ENCODE measurements around the gene RAB13. TPM values are rescaled to one million over a fixed set of nuclear protein-coding genes. Genes with fewer than 3 reads are reported as not detected.
A peak's percentile ranks its signal among the peaks of the same experiment; 100 is the strongest.
"Not testable (repeated sequence)": the region's sequence is repeated elsewhere in the genome, so short reads cannot be mapped to it uniquely, and the experiment has no call there.

RAB13 gene
- 15.5 and 22.0 TPM in 2 replicates for total RNA-seq
- polyA plus RNA-seq (2012): 151 TPM

DNA sequence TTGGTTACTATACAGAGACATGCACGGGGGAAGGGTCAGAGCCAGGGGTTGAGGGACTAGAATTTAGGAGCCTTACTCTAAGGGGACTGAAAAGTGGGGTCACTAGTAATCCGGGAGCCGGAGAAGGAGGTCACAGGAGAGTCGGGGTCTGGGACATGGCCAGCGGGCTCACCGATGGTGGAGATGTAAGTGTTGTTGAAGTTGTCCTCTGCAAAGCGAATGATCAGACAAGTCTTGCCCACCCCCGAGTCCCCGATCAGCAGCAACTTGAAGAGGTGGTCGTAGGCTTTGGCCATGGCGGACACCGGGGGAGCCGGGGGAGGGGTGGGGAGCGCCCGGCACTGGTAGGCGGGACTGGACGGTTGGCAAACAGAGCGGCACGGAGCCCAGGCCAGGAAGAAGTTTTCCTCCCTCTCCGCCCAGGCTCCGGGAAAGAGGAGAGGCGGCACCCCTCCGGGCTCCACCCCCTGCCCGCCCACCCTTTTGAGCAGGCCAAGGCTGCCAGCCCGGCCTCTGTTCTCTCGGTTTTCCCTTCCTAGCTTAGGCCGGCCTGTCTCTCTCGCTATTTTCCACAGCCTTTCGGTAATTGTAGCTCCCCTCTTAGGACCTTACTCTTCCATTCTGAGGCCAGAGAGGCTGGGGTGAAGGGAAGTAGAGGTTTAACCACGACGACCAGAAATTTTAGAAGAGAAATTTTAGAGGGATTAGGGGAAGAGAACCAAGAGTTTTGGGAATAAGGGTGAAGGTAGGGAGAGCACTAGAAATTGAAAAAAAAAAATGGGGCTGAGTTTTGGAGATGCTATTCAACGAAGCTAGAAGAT, at the start of gene RAB13:
Gene RAB13 (minus strand): TSS at position 399 of the 821 bp plus-strand sequence. CDS start 103 bp downstream, at position 296.
- DNase-seq (ENCODE audit: low read depth): peak; percentile 88

GRCh38 chr1:154033697-154034096, 47.6 kb upstream of the RAB13 start:
- DNase-seq (ENCODE audit: low read depth): not testable (repeated sequence)

- no peak for DNase-seq (ENCODE audit: low read depth)
Measured at GRCh38 chr1:154019940-154020339, 33.8 kb upstream of the RAB13 start.

DNA sequence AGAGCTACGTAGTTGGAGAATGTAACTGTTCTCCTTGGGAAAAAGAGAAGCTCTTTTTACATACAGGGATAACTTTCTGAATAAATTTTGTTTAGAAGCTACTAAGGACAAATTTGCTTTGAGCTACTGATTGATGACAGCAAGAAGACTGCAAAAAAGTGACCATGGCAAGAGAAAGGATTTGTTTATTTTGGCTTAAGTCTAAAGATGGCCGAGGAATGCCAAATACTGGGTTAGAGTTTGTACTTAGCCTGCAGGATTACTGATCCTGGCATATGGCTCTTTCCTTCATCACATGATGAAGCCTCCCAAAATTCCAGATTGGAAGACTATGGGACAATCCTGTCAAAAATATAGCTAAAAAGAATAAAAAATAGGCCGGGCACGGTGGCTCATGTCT, 33.1 kb upstream of the RAB13 start:
- no peak for DNase-seq (ENCODE audit: low read depth)

GRCh38 chr1:154014154-154014907, 28.2 kb upstream of the RAB13 start:
- no peak for DNase-seq (ENCODE audit: low read depth)

DNA sequence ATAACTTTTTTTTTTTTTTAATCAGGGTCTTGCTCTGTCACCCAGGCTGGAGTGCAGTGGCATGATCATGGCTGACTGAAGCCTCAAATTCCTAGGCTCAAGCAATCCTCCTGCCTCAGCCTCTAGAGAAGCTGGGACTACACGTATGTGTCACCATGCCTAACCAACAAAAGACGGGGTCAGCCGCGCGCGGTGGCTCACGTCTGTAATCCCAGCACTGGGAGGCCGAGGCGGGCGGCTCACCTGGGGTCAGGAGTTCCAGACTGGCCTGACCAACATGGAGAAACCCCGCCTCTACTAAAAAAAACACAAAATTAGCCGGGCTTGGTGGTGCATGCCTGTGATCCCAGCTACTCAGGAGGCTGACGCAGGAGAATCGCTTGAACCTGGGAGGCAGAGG, 26.4 kb upstream of the RAB13 start:
- DNase-seq (ENCODE audit: low read depth): not testable (repeated sequence)

DNA sequence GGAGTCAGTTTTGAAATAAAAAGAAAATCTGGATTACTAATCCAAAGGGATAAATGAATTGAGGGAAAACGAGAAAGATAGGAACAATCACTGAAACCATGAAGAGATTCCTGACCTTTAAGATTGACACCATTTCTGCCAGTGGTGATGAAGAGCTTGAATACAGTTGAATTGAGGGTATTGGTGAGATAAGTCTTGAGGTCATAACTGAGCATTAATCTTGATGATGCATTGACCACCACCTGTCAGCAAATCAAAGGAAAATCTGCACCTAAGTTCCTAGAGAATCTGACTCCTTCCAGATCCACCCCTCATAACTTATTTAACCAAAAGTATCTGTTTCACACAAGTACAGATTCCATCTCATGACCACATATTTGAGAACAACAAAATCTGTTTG, 26.0 kb upstream of the RAB13 start:
- DNase-seq (ENCODE audit: low read depth): no peak

DNA sequence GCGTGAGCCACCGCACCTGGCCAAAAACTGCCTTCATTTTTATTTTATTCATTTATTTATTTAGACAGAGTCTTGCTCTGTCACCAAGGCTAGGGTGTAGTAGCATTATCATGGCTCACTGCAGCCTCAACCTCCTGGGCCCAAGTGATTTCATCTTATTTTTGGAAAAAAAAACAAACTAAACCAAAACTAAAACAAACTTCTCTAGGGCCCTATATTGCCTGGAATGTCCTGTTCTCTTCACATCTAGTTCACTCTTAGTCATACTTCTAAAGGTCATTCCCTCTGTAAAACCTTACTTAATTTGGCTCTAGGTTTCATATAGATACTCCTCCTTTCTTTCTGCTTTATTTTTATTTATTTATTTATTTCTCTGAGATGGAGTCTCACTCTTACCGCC, 20.0 kb upstream of the RAB13 start:
- no peak for DNase-seq (ENCODE audit: low read depth)

- DNase-seq (ENCODE audit: low read depth): no peak
Measured at GRCh38 chr1:154000420-154000819, 14.3 kb upstream of the RAB13 start.

GRCh38 chr1:153996882-153997281, 10.7 kb upstream of the RAB13 start:
- DNase-seq (ENCODE audit: low read depth): not testable (repeated sequence)

DNA sequence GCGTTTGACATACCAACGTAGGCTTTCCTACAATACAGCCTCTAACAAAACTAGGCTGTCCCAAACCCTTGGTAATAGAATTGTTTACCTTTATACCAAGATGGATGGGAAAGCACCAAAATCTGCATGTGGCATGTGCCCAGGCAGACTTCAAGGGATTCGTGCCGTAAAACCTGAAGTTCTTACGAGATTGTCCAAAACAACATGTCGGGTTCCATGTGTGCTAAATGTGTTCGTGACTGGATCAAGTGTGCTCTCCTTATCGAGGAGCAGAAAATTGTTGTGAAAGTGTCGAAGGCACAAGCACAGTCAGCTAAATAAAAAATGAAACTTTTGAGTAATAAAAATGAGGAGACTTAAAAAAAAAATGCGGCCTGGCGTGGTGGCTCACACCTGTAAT, 9.5 kb upstream of the RAB13 start:
- DNase-seq (ENCODE audit: low read depth): no peak

- DNase-seq (ENCODE audit: low read depth): no peak
Measured at GRCh38 chr1:153995202-153995601, 9.1 kb upstream of the RAB13 start.

GRCh38 chr1:153991806-153992205, 5.7 kb upstream of the RAB13 start:
- no peak for DNase-seq (ENCODE audit: low read depth)

GRCh38 chr1:153991151-153991630, 5.1 kb upstream of the RAB13 start:
- no peak for DNase-seq (ENCODE audit: low read depth)

GRCh38 chr1:153990468-153991150, 4.5 kb upstream of the RAB13 start, which contains the start of gene RPS27:
TSS of gene RPS27 (plus strand) at chr1:153990762. CDS start at chr1:153990797, 35 bp downstream.
- DNase-seq (ENCODE audit: low read depth): peak; percentile 99

GRCh38 chr1:153987621-153988020, 1.5 kb upstream of the RAB13 start:
- no peak for DNase-seq (ENCODE audit: low read depth)

GRCh38 chr1:153985341-153985912, 712 bp downstream of the RAB13 start:
- peak; percentile 36 for DNase-seq (ENCODE audit: low read depth)

- no peak for DNase-seq (ENCODE audit: low read depth)
Measured at GRCh38 chr1:153984123-153984894, 1.8 kb downstream of the RAB13 start.

GRCh38 chr1:153981735-153982134, 4.4 kb downstream of the RAB13 start:
- not testable (repeated sequence) for DNase-seq (ENCODE audit: low read depth)

DNA sequence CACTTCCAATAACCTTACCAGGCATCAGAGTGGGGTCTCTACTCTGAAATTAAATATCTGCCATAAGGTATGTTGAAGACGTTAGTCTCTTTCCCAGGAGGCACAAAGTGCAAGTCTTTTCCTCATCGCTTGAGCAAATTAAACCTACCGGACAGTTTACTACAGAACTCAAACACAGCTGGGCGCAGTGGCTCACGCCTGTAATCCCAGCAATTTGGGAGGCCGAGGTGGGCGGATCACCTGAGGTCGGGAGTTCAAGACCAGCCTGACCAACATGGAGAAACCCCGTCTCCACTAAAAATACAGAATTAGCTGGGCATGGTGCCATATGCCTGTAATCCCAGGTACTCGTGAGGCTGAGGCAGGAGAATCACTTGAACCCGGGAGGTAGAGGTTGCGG, 7.0 kb downstream of the RAB13 start:
- DNase-seq (ENCODE audit: low read depth): not testable (repeated sequence)
